GM21825 (cell line): ENCODE results near the gene C8B.

Experiments
- ATAC-seq: cut with Tn5 transposase; IDR thresholded peaks from one replicate; pipeline ENCODE4 v1.9.1; 2021; ENCODE audit warnings: mild to moderate bottlenecking, moderate library complexity; ENCODE audit not compliant: unreplicated experiment

The C8B gene

GRCh38 chr1:56905667-56906066 is 60.1 kb downstream of the C8B start:
- no peak for ATAC-seq

- no peak for ATAC-seq
Observed at GRCh38 chr1:56904663-56905397, 61.0 kb downstream of the C8B start.

- no peak for ATAC-seq
Observed at GRCh38 chr1:56903778-56904177, 62.0 kb downstream of the C8B start.

- ATAC-seq = no peak
Observed at GRCh38 chr1:56901716-56902115, 64.1 kb downstream of the C8B start.

GRCh38 chr1:56898879-56899278 is 66.9 kb downstream of the C8B start:
- no peak for ATAC-seq

GRCh38 chr1:56898005-56898373 is 67.8 kb downstream of the C8B start:
- ATAC-seq = no peak

GRCh38 chr1:56897150-56898004 is 68.4 kb downstream of the C8B start:
- ATAC-seq = no peak

GRCh38 chr1:56894014-56894413 is 71.8 kb downstream of the C8B start:
- ATAC-seq = no peak

GRCh38 chr1:56890229-56890628 is 75.6 kb downstream of the C8B start:
- ATAC-seq = no peak

- ATAC-seq = no peak
Observed at GRCh38 chr1:56881417-56881816, 84.4 kb downstream of the C8B start.

- no peak for ATAC-seq
Observed at GRCh38 chr1:56880774-56881173, 85.0 kb downstream of the C8B start.
